Muscle layer of colon (tissue), 2 donors: ENCODE measurements around the gene S100A5.

ENCODE experiments used
- H3K27ac ChIP-seq: one replicate; pipeline ENCODE4 v1.7.0; 2013; ENCODE audit warnings: low read depth, mild to moderate bottlenecking, low read length, moderate library complexity
- H3K27me3 ChIP-seq, 2 donors: one replicate each; pipeline ENCODE4 v1.7.0; 2013; ENCODE audit warnings: low read length in 2 of 2, mild to moderate bottlenecking in 2 of 2; ENCODE audit not compliant: insufficient read depth in 2 of 2, control insufficient read depth in 1 of 2
- H3K36me3 ChIP-seq: one replicate; pipeline ENCODE4 v1.7.0; 2013; ENCODE audit warnings: mild to moderate bottlenecking, low read length; ENCODE audit not compliant: insufficient read depth
- H3K4me1 ChIP-seq: one replicate; pipeline ENCODE4 v1.7.0; 2013; ENCODE audit warnings: mild to moderate bottlenecking, low read length; ENCODE audit not compliant: insufficient read depth
- H3K4me3 ChIP-seq, 2 donors: one replicate each; pipeline ENCODE4 v1.7.0; 2013; ENCODE audit warnings: low read length in 2 of 2, low read depth in 1 of 2, mild to moderate bottlenecking in 1 of 2, moderate library complexity in 1 of 2
- H3K9ac ChIP-seq: one replicate; pipeline ENCODE4 v1.7.0; 2013; ENCODE audit warnings: low read length
- H3K9me3 ChIP-seq: one replicate; pipeline ENCODE4 v1.7.0; 2013; ENCODE audit warnings: mild to moderate bottlenecking, low read length
- donor health status: abdominal sarcoma.
- donor health status: Adenocarcinoma of cecum.

Gene S100A5

GRCh38 chr1:153552335-153552734 is 11.6 kb upstream of the S100A5 start:
- Histone ChIP-seq H3K27ac (no peak overlapping the region), H3K4me1 (peaks cover 46% of the 10 kb centered on the region)

GRCh38 chr1:153550827-153551500 is 10.2 kb upstream of the S100A5 start:
- Histone ChIP-seq H3K4me1 (peaks cover 59% of the 10 kb centered on the region), H3K36me3 (no peaks in the 10 kb centered on the region), H3K9me3 (no peaks in the 10 kb centered on the region), H3K27me3 (no peaks in the 10 kb centered on the region), H3K9ac (no peak overlapping the region), H3K4me3 (no peak overlapping the region), H3K27ac (peak overlapping the region; percentile 12)

More at GRCh38 chr1:153552335-153552734, 11.6 kb upstream of the S100A5 start:
- Histone ChIP-seq H3K27me3 (no peaks in the 10 kb centered on the region), H3K9me3 (no peaks in the 10 kb centered on the region), H3K4me3 (no peak overlapping the region), H3K36me3 (no peaks in the 10 kb centered on the region), H3K9ac (no peak overlapping the region)

DNA sequence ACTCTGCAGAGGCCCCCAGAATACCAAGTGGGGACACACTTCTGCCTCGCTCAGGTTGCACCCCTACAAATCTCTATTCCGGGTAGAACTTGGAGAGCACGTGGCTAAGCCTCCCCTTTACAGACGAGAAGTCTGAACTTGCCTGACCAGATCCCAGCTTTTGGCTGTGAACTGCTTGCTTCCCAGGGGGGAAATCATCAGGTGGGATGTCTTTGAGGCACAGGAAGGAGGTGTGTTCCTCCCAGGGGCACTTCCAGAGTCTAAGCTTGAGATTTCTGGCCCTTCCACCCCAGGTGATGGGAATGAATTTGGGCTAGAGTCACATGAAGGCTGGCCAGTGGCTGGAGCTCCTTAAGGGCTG is 9.6 kb upstream of the S100A5 start:
- no peak overlapping the region for H3K9ac ChIP-seq
- no peak overlapping the region for H3K27ac ChIP-seq
- H3K9me3 ChIP-seq: no peaks in the 10 kb centered on the region
- peaks cover 65% of the 10 kb centered on the region for H3K4me1 ChIP-seq
- no peaks in the 10 kb centered on the region for H3K27me3 ChIP-seq
- H3K4me3 ChIP-seq: no peak overlapping the region
- no peaks in the 10 kb centered on the region for H3K36me3 ChIP-seq

DNA sequence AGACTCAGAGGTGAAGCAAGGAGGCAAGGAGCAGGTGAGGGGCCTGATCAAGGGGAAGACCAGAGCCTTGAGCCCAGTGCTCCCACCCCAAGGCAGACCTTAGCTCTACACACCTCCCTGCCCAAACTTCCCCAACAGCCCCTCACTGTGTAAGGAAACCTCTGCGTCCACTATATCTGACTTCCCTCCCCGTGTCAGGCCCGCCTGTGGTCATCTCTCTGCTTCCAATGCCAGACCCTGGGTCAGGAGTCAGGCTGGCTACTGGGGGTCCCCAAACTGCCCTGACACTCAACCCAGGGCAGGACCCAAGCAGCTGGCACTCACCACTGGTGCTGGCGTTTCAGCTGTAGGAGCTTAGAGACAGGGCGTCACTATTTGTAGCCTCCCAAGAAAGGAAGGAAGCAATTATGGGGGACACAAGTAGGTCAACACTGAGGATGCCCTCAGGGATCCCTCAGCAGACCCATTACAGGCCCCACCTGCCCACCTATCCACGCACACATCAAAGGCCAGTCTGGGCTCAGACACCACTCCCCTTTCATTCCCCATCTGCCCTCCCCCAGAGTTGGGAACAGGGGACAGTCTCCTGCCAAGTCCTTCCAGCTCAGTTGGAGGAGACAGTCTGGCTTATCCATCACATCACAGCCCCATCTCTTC is 9.1 kb upstream of the S100A5 start:
- H3K4me1 ChIP-seq: peaks cover 69% of the 10 kb centered on the region
- H3K27ac ChIP-seq: no peak overlapping the region
- no peaks in the 10 kb centered on the region for H3K36me3 ChIP-seq
- H3K9me3 ChIP-seq: no peaks in the 10 kb centered on the region
- H3K27me3 ChIP-seq: no peaks in the 10 kb centered on the region
- no peak overlapping the region for H3K4me3 ChIP-seq
- no peak overlapping the region for H3K9ac ChIP-seq

DNA sequence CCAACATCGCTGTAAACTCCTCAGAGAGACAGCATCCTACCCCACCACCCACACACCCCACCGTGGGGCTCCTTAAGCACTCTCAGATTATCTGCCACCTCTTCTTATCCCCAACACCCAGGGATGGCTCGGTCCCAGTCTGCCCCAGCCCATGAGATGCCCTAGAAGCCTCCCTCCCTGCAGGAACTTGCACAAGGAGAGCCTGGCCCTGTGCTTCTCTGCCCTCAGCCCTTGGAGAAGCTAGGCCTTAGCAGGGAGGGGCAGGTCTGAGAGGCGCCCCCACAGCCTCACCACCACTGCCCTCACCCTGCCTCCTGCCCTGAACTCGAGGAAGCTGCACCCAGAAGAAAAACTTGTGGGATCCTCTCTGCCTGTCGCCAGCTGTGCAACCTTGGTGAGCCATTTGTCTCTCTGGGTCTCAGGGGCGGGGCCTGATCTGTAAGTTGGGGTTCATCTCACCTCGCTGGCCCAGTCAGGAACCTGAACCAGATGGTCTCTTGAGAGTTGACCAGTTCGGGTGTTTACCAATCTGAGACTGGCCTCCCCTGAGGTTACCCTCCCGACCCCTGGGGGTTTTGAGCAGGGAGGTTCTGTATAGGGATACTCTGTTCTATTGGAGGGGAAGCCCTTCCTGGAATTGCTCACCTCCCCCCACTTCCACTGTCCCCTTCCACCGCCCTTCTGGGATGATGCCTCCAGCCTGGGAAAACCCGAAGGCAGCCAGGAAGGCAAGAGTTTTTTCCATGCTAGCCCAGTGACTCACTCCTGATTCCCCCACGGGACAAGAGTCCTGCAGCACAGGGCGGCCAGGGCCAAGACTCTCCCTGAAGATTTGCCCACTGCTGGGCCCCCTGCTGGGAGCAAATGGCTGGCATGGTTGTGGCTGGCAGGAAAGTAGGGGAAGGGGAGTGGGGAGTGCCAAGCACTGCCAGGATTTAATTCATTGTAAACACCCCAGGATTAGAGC is 8.3 kb upstream of the S100A5 start, which contains the start of gene S100A3:
S100A3 (minus strand) TSS at position 537 of the 967 bp plus-strand sequence. CDS start 773 bp downstream, outside the sequence.
- Histone ChIP-seq H3K9ac (no peak within 1 kb of the TSS), H3K4me1 (peaks cover 70% of the 10 kb centered on the region), H3K4me3 (peak within 1 kb of the TSS in 1 of 2 donors; percentile 29), H3K27me3 (no peaks in the 10 kb centered on the region), H3K36me3 (peaks cover 4% of the 10 kb centered on the region), H3K27ac (no peak within 1 kb of the TSS), H3K9me3 (no peaks in the 10 kb centered on the region)

DNA sequence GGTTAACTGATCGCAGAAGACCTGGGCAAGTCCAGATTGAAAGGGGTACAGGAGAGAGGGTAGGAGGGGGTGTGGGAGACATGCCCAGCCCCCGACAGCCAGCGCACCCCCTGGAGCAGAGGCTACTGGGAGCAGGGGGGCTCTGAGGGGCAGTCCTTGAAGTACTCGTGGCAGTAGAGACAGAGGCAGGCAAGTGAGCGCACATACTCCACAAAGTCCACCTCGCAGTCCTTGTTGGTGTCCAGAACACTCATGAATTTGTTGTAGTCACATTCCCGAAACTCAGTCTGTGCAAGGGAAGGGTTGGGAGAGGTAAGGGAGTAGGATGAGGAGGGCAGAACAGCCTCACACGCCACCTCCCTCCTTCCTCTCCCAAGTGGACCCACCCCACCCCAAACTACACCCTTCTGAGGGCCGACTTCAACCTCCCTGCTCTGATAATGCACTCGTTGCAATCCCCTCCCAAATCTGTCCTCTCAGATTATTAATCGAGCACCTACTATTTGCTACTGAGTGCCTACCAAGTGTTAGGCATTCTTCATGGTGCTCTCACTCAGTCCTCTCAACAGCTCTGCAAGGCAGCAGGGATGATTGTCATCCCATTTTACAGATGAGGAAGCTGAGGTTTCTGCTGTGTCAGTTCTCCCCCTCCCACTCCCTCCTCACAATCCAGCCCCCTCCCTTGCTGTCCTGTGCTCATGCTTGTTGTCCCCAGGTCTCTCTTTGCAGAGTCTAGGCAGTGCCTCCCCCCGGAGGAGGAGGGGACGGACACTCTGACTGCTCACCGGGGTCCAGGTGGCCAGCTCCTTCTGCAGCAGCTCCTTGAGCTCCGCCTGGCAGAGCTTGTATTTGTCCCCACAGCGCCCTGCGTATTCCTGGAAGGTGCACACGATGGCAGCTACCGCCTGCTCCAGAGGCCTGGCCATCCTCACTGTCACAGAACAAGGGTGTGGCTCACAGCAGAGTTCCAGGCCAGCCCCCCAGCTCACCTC is 7.1 kb upstream of the S100A5 start:
- Histone ChIP-seq H3K9me3 (no peaks in the 10 kb centered on the region), H3K9ac (no peak overlapping the region), H3K4me1 (peaks cover 75% of the 10 kb centered on the region), H3K27me3 (no peaks in the 10 kb centered on the region), H3K27ac (no peak overlapping the region), H3K36me3 (peaks cover 13% of the 10 kb centered on the region), H3K4me3 (peak overlapping the region in 1 of 2 donors; percentile 29)

GRCh38 chr1:153546796-153547559 is 6.2 kb upstream of the S100A5 start:
- Histone ChIP-seq H3K9ac (peak overlapping the region; percentile 59), H3K36me3 (peaks cover 13% of the 10 kb centered on the region), H3K4me1 (peaks cover 84% of the 10 kb centered on the region), H3K9me3 (no peaks in the 10 kb centered on the region), H3K27me3 (no peaks in the 10 kb centered on the region), H3K27ac (no peak overlapping the region), H3K4me3 (peak overlapping the region in 1 of 2 donors; percentile 64)

- Histone ChIP-seq H3K4me3 (peak overlapping the region in 1 of 2 donors; percentile 64), H3K27ac (peak overlapping the region; percentile 65), H3K36me3 (peaks cover 13% of the 10 kb centered on the region), H3K9me3 (no peaks in the 10 kb centered on the region), H3K27me3 (no peaks in the 10 kb centered on the region), H3K4me1 (peaks cover 84% of the 10 kb centered on the region), H3K9ac (peak overlapping the region; percentile 59)
Observed at GRCh38 chr1:153546371-153546770, 5.6 kb upstream of the S100A5 start.

DNA sequence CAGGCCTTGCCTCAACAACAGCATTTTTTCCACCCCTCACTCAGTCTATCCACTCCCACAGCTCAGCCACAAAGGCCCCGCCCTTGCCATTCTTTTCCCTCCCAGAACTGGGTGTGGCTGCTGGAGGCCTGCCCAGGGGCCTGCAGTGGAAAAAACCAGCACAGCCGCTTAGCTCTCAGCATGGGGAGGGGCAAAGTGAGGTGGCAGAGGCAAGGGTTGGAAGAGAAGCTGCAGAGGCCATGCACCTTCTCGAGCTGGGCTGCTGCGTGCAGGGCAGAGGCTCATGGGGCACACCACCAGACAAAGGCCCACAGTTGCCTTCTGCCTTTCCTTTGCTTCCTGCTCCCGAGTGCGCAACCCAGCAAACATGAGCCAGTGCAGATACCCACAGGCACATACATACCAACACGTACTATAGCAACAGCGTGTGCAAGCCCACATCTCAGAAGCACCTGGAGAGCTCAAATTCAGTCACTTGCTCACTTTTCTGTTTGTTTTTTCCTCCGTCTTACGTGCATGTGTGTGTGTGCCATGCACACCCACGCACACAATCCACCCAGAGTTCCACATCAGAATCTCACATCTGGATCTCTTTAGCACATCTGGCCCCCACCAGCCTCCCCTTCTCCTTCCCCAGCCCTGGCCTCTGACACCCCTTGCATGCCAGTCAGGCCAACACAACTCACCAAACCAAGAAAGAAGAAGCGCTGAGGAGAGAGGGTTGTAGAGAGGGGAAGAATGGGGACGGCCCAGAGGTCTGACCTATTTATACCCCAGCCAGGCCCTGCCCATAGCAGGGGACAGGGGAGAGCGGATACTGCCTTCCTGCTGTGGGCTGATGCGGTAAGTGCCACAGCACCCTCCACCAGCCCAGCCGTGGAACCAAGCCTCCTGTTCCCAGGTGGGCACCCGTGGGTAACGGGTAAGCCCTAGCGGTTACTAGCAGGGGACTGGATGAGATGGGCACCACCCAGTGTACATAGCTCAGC is 4.6 kb upstream of the S100A5 start, which contains the start of gene S100A4:
S100A4 (minus strand) TSS at position 740 of the 989 bp plus-strand sequence. CDS start 1,012 bp downstream, outside the sequence.
- Histone ChIP-seq H3K27me3 (no peaks in the 10 kb centered on the region), H3K36me3 (peaks cover 13% of the 10 kb centered on the region), H3K9me3 (no peaks in the 10 kb centered on the region), H3K9ac (peak within 1 kb of the TSS; percentile 59), H3K4me1 (peaks cover 82% of the 10 kb centered on the region), H3K27ac (peak within 1 kb of the TSS; percentile 65), H3K4me3 (peak within 1 kb of the TSS; percentile 34 to 64)
